HG03378 (cell line): ENCODE results near the gene APLP2.
"Not testable (repeated sequence)": the region's sequence is repeated elsewhere in the genome, so short reads cannot be mapped to it uniquely, and the experiment has no call there.

Experiments
- ATAC-seq: cut with Tn5 transposase; IDR thresholded peaks from one replicate; pipeline ENCODE4 v1.9.1; 2021; ENCODE audit warnings: mild to moderate bottlenecking, moderate library complexity; ENCODE audit not compliant: unreplicated experiment

Gene APLP2

GRCh38 chr11:130165601-130166456, 96.1 kb downstream of the APLP2 start:
- no peak for ATAC-seq

- ATAC-seq = peak; percentile 76
Observed at GRCh38 chr11:130166457-130166784, 96.7 kb downstream of the APLP2 start.

- ATAC-seq = no peak
Observed at GRCh38 chr11:130167146-130167545, 97.5 kb downstream of the APLP2 start.

DNA sequence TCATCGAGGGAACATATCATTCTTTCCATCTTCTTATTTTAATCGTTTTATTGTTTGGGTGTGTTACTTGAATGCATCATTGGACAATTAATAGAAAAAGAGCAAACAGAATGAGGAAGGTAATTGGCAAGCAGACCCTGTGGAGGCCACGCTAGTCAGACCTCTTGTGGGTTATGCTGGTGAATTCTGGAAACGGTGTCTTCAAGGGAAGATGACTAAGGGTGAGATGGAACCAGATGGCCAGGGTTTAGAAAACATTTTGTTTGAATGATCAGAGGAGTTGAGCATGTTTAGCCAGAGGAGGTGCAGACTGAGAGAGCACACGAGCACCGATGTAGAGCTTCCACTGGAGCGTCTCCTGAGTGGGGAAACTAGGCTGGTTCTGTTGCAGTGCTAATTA, 98.4 kb downstream of the APLP2 start:
- no peak for ATAC-seq

- no peak for ATAC-seq
Observed at GRCh38 chr11:130170345-130170744, 100.7 kb downstream of the APLP2 start.

GRCh38 chr11:130171534-130171933, 101.8 kb downstream of the APLP2 start:
- no peak for ATAC-seq

DNA sequence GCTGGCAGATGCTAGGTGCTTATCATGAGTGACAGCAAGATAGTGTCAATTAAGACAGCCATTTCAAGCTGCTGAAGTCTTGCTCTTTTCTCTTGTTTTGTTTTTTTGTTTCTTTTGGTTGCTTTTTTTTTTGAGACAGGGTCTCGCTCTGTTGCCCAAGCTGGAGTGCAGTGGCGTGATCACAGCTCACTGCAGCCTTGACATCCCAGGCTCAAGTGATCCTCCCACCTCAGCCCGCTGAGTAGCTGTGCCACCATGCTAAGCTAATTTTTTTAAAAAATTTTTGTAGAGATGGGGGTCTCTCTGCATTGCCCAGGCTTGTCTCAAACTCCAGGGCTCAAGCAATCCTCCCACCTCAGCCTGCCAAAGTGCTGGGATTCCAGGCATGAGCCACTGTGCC, 102.3 kb downstream of the APLP2 start:
- ATAC-seq = not testable (repeated sequence)

DNA sequence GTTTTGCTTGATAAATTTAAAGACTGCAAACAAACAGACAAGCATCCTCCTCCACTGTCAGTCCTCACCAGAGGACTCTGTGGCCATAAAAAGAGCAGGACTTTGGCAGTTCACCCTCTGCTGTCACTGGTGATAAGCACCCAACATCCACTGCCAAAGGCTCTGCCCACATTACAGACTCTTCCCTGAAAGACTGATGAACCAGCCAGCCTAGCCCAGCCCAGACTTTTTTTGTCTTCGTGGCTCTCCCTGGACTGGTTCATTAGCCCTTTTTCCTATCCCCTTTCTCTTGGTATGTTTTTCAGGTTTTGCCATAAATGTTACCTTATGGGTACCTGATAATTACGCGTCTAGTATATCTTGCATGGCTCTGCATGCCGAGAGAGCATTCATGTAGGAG, 104.9 kb downstream of the APLP2 start:
- no peak for ATAC-seq

- no peak for ATAC-seq
Observed at GRCh38 chr11:130175898-130176297, 106.2 kb downstream of the APLP2 start.

DNA sequence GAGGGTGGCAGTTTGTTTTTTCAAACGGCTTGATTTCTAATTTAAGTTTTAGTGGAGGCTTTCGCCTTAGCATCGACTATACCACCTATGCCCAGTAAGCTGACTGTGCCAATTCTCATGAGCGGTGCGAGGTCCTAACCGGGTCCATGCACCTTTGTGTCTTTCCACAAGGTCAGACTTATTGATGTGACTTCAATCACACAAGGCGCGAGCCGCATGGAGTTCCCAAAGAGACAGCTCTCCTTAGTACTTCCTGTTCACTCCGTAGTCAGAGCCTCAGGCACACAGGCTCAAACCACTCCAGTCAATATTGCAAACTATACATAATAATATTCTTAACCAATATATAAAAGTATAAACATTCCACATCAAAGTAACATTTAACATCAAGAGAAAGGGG, 108.1 kb downstream of the APLP2 start:
- no peak for ATAC-seq

- ATAC-seq = no peak
Observed at GRCh38 chr11:130178441-130179339, 109.0 kb downstream of the APLP2 start.

DNA sequence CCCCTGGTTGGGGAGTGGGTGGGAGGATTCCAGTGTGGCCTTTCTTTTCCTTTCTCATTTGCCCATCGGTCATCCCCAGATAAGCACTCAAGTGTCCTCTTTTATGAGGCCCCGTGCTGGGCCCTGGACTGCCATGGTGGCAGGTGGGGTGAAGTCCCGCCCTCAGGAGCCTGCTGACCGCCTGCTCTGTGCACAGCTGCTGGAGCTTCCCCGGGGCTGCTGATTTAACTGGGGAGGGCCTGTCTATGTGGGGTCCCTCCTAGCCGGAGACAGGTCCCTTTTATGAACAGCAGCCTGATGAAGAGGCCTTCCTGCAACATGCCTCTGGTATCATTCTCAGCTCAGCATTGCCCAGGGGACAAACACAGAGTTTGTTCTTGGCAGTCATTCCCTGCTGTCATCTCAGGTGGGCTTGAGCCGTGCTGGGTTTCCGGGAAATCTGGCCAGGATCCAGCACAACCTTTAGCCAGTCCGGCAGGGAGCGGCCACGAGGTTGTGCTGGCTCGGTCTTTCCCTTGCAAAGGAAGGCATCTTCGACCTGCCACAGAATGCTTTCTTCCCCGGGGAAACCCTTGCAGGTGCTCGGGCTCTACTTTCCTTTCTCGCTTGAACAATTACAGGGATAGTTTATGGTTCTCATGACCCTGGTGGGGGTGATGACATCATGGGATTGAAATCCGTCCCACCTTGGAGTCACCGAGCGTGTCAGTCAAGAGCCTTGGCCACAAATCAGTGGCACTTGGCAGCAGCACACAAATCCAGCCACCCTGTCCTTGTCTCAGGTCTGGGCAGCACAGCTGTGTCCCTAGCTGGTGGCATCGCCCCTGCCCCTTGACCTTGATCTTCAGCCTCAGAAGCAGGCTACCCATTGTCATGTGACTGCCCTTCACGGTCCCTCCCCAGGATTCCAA, 110.0 kb downstream of the APLP2 start:
- ATAC-seq = no peak

- no peak for ATAC-seq
Observed at GRCh38 chr11:130180491-130180890, 110.8 kb downstream of the APLP2 start.

DNA sequence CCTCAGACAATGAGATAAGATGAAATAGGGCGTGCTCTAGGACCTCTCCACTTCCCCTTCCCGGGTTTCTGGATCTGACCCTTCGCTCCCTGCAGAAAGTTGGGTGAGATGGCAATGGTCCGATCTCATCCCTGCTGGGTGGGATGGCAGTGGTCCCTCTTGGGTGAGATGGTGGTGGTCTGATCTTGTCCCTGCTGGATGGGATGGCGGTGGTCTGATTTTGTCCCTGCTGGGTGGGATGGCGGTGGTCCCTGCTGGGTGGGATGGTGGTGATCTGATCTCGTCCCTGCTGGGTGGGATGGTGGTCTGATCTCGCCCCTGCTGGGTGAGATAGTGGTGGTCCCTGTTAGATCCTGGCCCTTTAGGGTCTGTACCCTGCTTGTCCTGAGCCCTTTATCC, 111.2 kb downstream of the APLP2 start:
- no peak for ATAC-seq

GRCh38 chr11:130181295-130182272, 111.9 kb downstream of the APLP2 start:
- ATAC-seq = no peak

GRCh38 chr11:130183878-130184610, 114.3 kb downstream of the APLP2 start:
- no peak for ATAC-seq

- no peak for ATAC-seq
Observed at GRCh38 chr11:130187096-130187495, 117.4 kb downstream of the APLP2 start.

- no peak for ATAC-seq
Observed at GRCh38 chr11:130188047-130188446, 118.4 kb downstream of the APLP2 start.
